GM12878 (cell line): ENCODE measurements around the gene ARL15. TPM values are rescaled to one million over a fixed set of nuclear protein-coding genes. Genes with fewer than 3 reads are reported as not detected.

Source experiments
- ATAC-seq: fragments of 200-7000 bp; cut with Tn5 transposase; 3 replicates; pipeline ENCODE4 v1.9.1; 2020; ENCODE audit warnings: mild to moderate bottlenecking, moderate library complexity
- BruUV-seq: library from RNA; stranded (reverse); fragments of 400-500 nt; replicated peaks from 2 replicates; lab custom pipeline; 2021; lab: Mats Ljungman, UMichigan
- CTCF ChIA-PET: fragments of 300-600 bp; sonication (Branson Sonifier 250); formaldehyde crosslinking; extraction: SDS; loops from one replicate; lab custom pipeline; 2021; ENCODE audit warnings: inconsistent platforms; lab: Yijun Ruan, JAX
- POLR2A ChIA-PET: fragments of 350-600 bp; formaldehyde crosslinking; extraction: SDS; loops from one replicate; lab custom pipeline; 2021; ENCODE audit warnings: inconsistent platforms; lab: Charles Lee
- RAD21 ChIA-PET: fragments of 300-600 bp; sonication (Branson Sonifier 250); formaldehyde crosslinking; loops from one replicate; lab custom pipeline; 2023; ENCODE audit warnings: antibody characterized with exemption; ENCODE audit not compliant: unreplicated experiment; lab: Charles Lee
- SMC1A ChIA-PET: fragments of 300-600 bp; sonication (Branson Sonifier 250); formaldehyde crosslinking; loops from one replicate; lab custom pipeline; 2023; ENCODE audit not compliant: unreplicated experiment, uncharacterized antibody; lab: Charles Lee
- DNase-seq: peaks from one replicate; pipeline ENCODE4 v3.0.0-alpha.2; 2011; ENCODE audit warnings: low read depth, low spot score
- FAIRE-seq: peaks from 3 replicates; lab custom pipeline; 2011; peaks lifted over from hg19 to GRCh38; lab: Jason Lieb, UNC
- H2AFZ ChIP-seq: 2 replicates; pipeline ENCODE4 v1.6.0; 2011; ENCODE audit warnings: low read depth, low read length, control low read depth; ENCODE audit not compliant: control insufficient read depth
- H3K27ac ChIP-seq: 2 replicates; pipeline ENCODE4 v1.5.1; 2011; ENCODE audit warnings: control low read depth; ENCODE audit not compliant: control insufficient read depth, insufficient read depth
- H3K27me3 ChIP-seq, 2 experiments: replicated peaks in 1 of 2; 2 replicates each; pipeline versions ENCODE4 v1.6.0 to v1.6.1; 2011; ENCODE audit warnings: low read length in 1 of 2; ENCODE audit not compliant: control insufficient read depth in 2 of 2, insufficient read depth in 2 of 2
- H3K36me3 ChIP-seq, 2 experiments: 2 replicates each; pipeline ENCODE4 v1.5.1; 2011; ENCODE audit warnings: low read length in 1 of 2; ENCODE audit not compliant: control insufficient read depth in 2 of 2, insufficient read depth in 2 of 2
- H3K4me1 ChIP-seq: 2 replicates; pipeline ENCODE4 v1.6.1; 2011; ENCODE audit warnings: mild to moderate bottlenecking, low read length, moderate library complexity, mixed read lengths; ENCODE audit not compliant: control insufficient read depth, insufficient read depth
- H3K4me2 ChIP-seq: 2 replicates; pipeline ENCODE4 v1.6.0; 2011; ENCODE audit warnings: control low read depth; ENCODE audit not compliant: control insufficient read depth, insufficient read depth
- H3K4me3 ChIP-seq: fragments of 200-600 bp; sonication (generic); 2 replicates; pipeline ENCODE4 v1.5.1; 2016
- H3K79me2 ChIP-seq: 2 replicates; pipeline ENCODE4 v1.6.0; 2011; ENCODE audit warnings: low read length; ENCODE audit not compliant: control insufficient read depth, insufficient read depth
- H3K9ac ChIP-seq: 2 replicates; pipeline ENCODE4 v1.8.0; 2011; ENCODE audit warnings: low read length, control low read depth, mixed read lengths; ENCODE audit not compliant: control insufficient read depth, insufficient read depth
- H3K9me3 ChIP-seq: replicated peaks from 3 replicates; pipeline ENCODE4 v1.5.1; 2011; ENCODE audit warnings: mild to moderate bottlenecking, low read length; ENCODE audit not compliant: control insufficient read depth, insufficient read depth
- H4K20me1 ChIP-seq: 2 replicates; pipeline ENCODE4 v1.6.0; 2011; ENCODE audit not compliant: control insufficient read depth, insufficient read depth
- CBX3 ChIP-seq: fragments of 200-600 bp; sonication (generic); IDR thresholded peaks from 2 replicates; pipeline ENCODE4 v1.6.1; 2016; ENCODE audit warnings: low read depth, borderline replicate concordance
- CTCF ChIP-seq, 3 experiments: IDR thresholded peaks in 2 of 3; conservative IDR thresholded peaks in 1 of 3; 2 replicates each; pipeline ENCODE4 v1.5.1; 2011; ENCODE audit warnings: low read depth in 3 of 3, low read length in 3 of 3, mild to moderate bottlenecking in 3 of 3, control low read depth in 2 of 3, moderate library complexity in 2 of 3, inconsistent platforms in 1 of 3, mixed read lengths in 1 of 3; ENCODE audit not compliant: control insufficient read depth in 2 of 3, insufficient read depth in 1 of 3; ENCODE audit errors: extremely low read depth in 1 of 3
- EP300 ChIP-seq, 2 experiments: fragments of 150-350 bp in 1 of 2; IDR thresholded peaks; 2 replicates each; pipeline ENCODE4 v1.6.1; 2011 to 2012; ENCODE audit warnings: low read depth in 2 of 2, low read length in 2 of 2, borderline replicate concordance in 1 of 2, improper control_type of control experiment in 1 of 2, inconsistent platforms in 1 of 2; ENCODE audit not compliant: control insufficient read depth in 1 of 2
- FOXM1 ChIP-seq: IDR thresholded peaks from 2 replicates; pipeline ENCODE4 v1.6.1; 2012; ENCODE audit warnings: low read depth, mild to moderate bottlenecking, inconsistent platforms, low read length, moderate library complexity
- MAX ChIP-seq: IDR thresholded peaks from 2 replicates; pipeline ENCODE4 v1.6.1; 2012; ENCODE audit warnings: low read depth, low read length, improper control_type of control experiment
- NFIC ChIP-seq: IDR thresholded peaks from 2 replicates; pipeline ENCODE4 v1.6.1; 2012; ENCODE audit warnings: low read depth, mild to moderate bottlenecking, inconsistent platforms, low read length, moderate library complexity
- NR2C2 ChIP-seq: IDR thresholded peaks from 2 replicates; pipeline ENCODE4 v1.6.1; 2011; ENCODE audit warnings: borderline replicate concordance, low read depth; ENCODE audit not compliant: control insufficient read depth, insufficient read length
- PKNOX1 ChIP-seq: fragments of 450-650 bp; IDR thresholded peaks from 2 replicates; pipeline ENCODE4 v1.6.1; 2016; ENCODE audit warnings: mild to moderate bottlenecking
- PML ChIP-seq: IDR thresholded peaks from 2 replicates; pipeline ENCODE4 v1.6.1; 2012; ENCODE audit warnings: low read length, inconsistent platforms
- RAD21 ChIP-seq: IDR thresholded peaks from 2 replicates; pipeline ENCODE4 v1.6.1; 2011; ENCODE audit warnings: mild to moderate bottlenecking, low read depth, low read length, moderate library complexity; ENCODE audit not compliant: insufficient read depth
- RBBP5 ChIP-seq: fragments of 200-600 bp; sonication (generic); conservative IDR thresholded peaks from 2 replicates; pipeline ENCODE4 v1.6.1; 2016
- RFX5 ChIP-seq: IDR thresholded peaks from 2 replicates; pipeline ENCODE4 v1.6.1; 2011; ENCODE audit warnings: low read depth, low read length, improper control_type of control experiment
- TCF3 ChIP-seq: IDR thresholded peaks from 2 replicates; pipeline ENCODE4 v1.6.1; 2012; ENCODE audit warnings: low read depth, mild to moderate bottlenecking, low read length, borderline replicate concordance; ENCODE audit not compliant: insufficient read depth
- WGBS: methylation state at CpG from one replicate; pipeline ENCODE4 v1.1.6; 2016; ENCODE audit warnings: low lambda C conversion rate; ENCODE audit not compliant: insufficient replicate concordance, insufficient coverage; ENCODE audit errors: missing lambda C conversion rate; 5-methylcytosine and 5-hydroxymethylcytosine counted together
- in situ Hi-C: fragments of 300-500 bp; cut with MboI; formaldehyde crosslinking; loops from 9 replicates; pipeline ENCODE4 v1.14.3; 2018; ENCODE audit warnings: mixed read lengths
- intact Hi-C: fragments of 100-400 bp; cut with micrococcal nuclease; formaldehyde crosslinking; loops from one replicate; pipeline ENCODE4 v1.14.2; 2022; ENCODE audit not compliant: unreplicated experiment
- polyA plus RNA-seq, 11 experiments: library from polyadenylated mRNA; depleted of rRNA in 4 of 11; unstranded in 6 of 11; stranded (reverse) in 5 of 11; fragments of >200 nt; fragmentation: Nextera tagmentation in 4 of 11; fragmentation: Illumina TruSeq in 1 of 11; extraction: Ambion mirVana in 4 of 11; extraction: Trizol in 1 of 11; gene quantifications; 1 replicate in 1 of 11; 2 replicates in 10 of 11; pipeline versions ENCODE4 v1.2.1 to v1.2.3, GENCODE V29; 2011 to 2016; ENCODE audit warnings: inconsistent platforms in 2 of 11, missing spikeins in 2 of 11, low read depth in 1 of 11
- total RNA-seq, 4 experiments: library from RNA; depleted of rRNA in 3 of 4; stranded (reverse); fragments of >200 nt in 3 of 4; fragmentation: Illumina TruSeq in 1 of 4; extraction: Trizol in 1 of 4; gene quantifications; 2 replicates each; pipeline versions ENCODE4 v1.2.1 to v1.2.3, GENCODE V29; 2013 to 2021

The ARL15 gene
- total and polyA plus RNA-seq, 10 of the 15 experiments (the other 5 are each of a cell fraction or from before 2014, with no cell fraction given): 3.6 to 11.0 (median 7.7) TPM

- in situ Hi-C loops: no loop called here
- WGBS: 98% methylated on average over 3 of the region's 3 CpGs
- H3K27ac ChIP-seq: no peak overlapping the region
- FAIRE-seq (no peak), DNase-seq (no peak), ATAC-seq (no peak)
- no peak overlapping the region for H2AFZ ChIP-seq
- H3K9ac ChIP-seq: no peak overlapping the region
- no peaks in the 10 kb centered on the region for H3K9me3 ChIP-seq
- BruUV-seq: no TSS peak
- intact Hi-C loops: no loop called here
- H3K4me3 ChIP-seq: no peak overlapping the region
- H3K4me2 ChIP-seq: no peak overlapping the region
- ChIA-PET POLR2A (no interaction called here), CTCF (interaction anchor here (1.4 kb wide), 1 partner anchor 82 kb away, joined by 3 read pairs; no protein-coding TSS in a partner anchor), RAD21 (no interaction called here), SMC1A (interaction anchor here (1.1 kb wide), 1 partner anchor 12 kb away, joined by 3 read pairs; no protein-coding TSS in a partner anchor)
- no peaks in the 10 kb centered on the region for H3K79me2 ChIP-seq
- H4K20me1 ChIP-seq: no peaks in the 10 kb centered on the region
- no peaks in the 10 kb centered on the region for H3K36me3 ChIP-seq
- no peaks in the 10 kb centered on the region for H3K27me3 ChIP-seq
- no peaks in the 10 kb centered on the region for H3K4me1 ChIP-seq
- TF ChIP-seq PML (no peak), CBX3 (no peak), RAD21 (no peak), MAX (no peak), FOXM1 (no peak), NR2C2 (no peak), PKNOX1 (no peak), EP300 (IDR thresholded peaks at IDR 0.05; ENCODE audit: borderline replicate concordance in 1 of 2, control insufficient read depth in 1 of 2, low read depth in 2 of 2, low read length in 2 of 2) (no peak), RBBP5 (no peak), TCF3 (no peak), CTCF (IDR thresholded peaks at IDR 0.05 in 2 of 3, conservative IDR thresholded peaks at IDR 0.05 in 1 of 3; ENCODE audit: control insufficient read depth in 2 of 3, extremely low read depth in 1 of 3, insufficient read depth in 1 of 3, low read depth in 3 of 3, low read length in 3 of 3) (no peak), NFIC (no peak), RFX5 (no peak)
- TF ChIP-seq, all 136 proteins: peak for 0
These were observed 164.0 kb downstream of the ARL15 start for GRCh38 chr5:54146390-54146789.
